A549 (cell line): Measurements from ENCODE around the gene FBXL7. TPM values are rescaled to one million over a fixed set of nuclear protein-coding genes. Genes with fewer than 3 reads are reported as not detected.

Experiments used
- ATAC-seq, 2 experiments: fragments of 200-7000 bp in 1 of 2; fragments of >200 bp in 1 of 2; cut with Nextera tagmentation in 1 of 2; cut with Tn5 transposase in 1 of 2; 3 replicates each; pipeline versions ENCODE4 v1.8.0 to v1.9.1; 2018 to 2020; ENCODE audit warnings: mild to moderate bottlenecking in 1 of 2, moderate library complexity in 1 of 2
- CTCF ChIA-PET: fragments of 300-600 bp; sonication (Branson Sonifier 250); formaldehyde crosslinking; extraction: SDS; loops from one replicate; lab custom pipeline; 2021; ENCODE audit warnings: antibody characterized with exemption, inconsistent platforms; lab: Yijun Ruan, JAX
- POLR2A ChIA-PET: fragments of 350-600 bp; formaldehyde crosslinking; extraction: SDS; loops from one replicate; lab custom pipeline; 2021; ENCODE audit warnings: antibody characterized with exemption, inconsistent platforms; lab: Yijun Ruan, JAX
- DNase-seq, 2 experiments: peaks; one replicate each; pipeline versions ENCODE4 v3.0.0 to v3.0.0-alpha.2; 2011 to 2016; ENCODE audit warnings: low read depth in 1 of 2, low spot score in 1 of 2
- FAIRE-seq: peaks from 2 replicates; lab custom pipeline; 2011; peaks lifted over from hg19 to GRCh38; lab: Jason Lieb, UNC
- H3K27ac ChIP-seq, 2 experiments: fragments of >200 bp; sonication (Bioruptor Twin); formaldehyde crosslinking; 3 replicates each; pipeline ENCODE4 v1.5.1; 2016 to 2017
- H3K4me1 ChIP-seq: fragments of >200 bp; sonication (Bioruptor Twin); formaldehyde crosslinking; 3 replicates; pipeline ENCODE4 v1.6.1; 2016
- H3K4me2 ChIP-seq: fragments of >200 bp; sonication (Bioruptor Twin); formaldehyde crosslinking; 3 replicates; pipeline ENCODE4 v1.6.1; 2016
- H3K4me3 ChIP-seq: fragments of >200 bp; sonication (Bioruptor Twin); formaldehyde crosslinking; 3 replicates; pipeline ENCODE4 v1.5.1; 2016
- H3K9me3 ChIP-seq: fragments of >200 bp; sonication (Bioruptor Twin); formaldehyde crosslinking; 3 replicates; pipeline ENCODE4 v1.6.1; 2016
- CEBPB ChIP-seq, 2 experiments: fragments of >200 bp in 1 of 2; sonication (Bioruptor Twin) in 1 of 2; formaldehyde crosslinking in 1 of 2; IDR thresholded peaks; 2 replicates each; pipeline ENCODE4 v1.6.1; 2012 to 2016
- CHD2 ChIP-seq: fragments of 150-350 bp; IDR thresholded peaks from 2 replicates; pipeline ENCODE4 v1.6.1; 2014; ENCODE audit warnings: low read length; ENCODE audit not compliant: partially characterized antibody
- ESRRA ChIP-seq: fragments of 150-350 bp; IDR thresholded peaks from 2 replicates; pipeline ENCODE4 v1.6.1; 2014; ENCODE audit warnings: mild to moderate bottlenecking, low read length, borderline replicate concordance
- FOSB ChIP-seq: fragments of 250-450 bp; sonication (Bioruptor Pico); IDR thresholded peaks from 2 replicates; pipeline ENCODE4 v1.5.0; 2020; ENCODE audit warnings: mild to moderate bottlenecking, moderate library complexity
- FOSL2 ChIP-seq, 2 experiments: fragments of 450-650 bp in 1 of 2; fragments of >200 bp in 1 of 2; sonication (Bioruptor Twin) in 1 of 2; formaldehyde crosslinking; IDR thresholded peaks; 2 replicates each; pipeline versions ENCODE4 v1.5.0 to v1.6.1; 2016 to 2020; ENCODE audit warnings: mild to moderate bottlenecking in 1 of 2, moderate library complexity in 1 of 2
- GATA3 ChIP-seq: IDR thresholded peaks from 2 replicates; pipeline ENCODE4 v1.6.1; 2012; ENCODE audit warnings: borderline replicate concordance
- HDAC2 ChIP-seq: fragments of 200-600 bp; sonication (generic); IDR thresholded peaks from 2 replicates; pipeline ENCODE4 v1.6.1; 2016
- HEYL ChIP-seq: fragments of 250-450 bp; sonication (Bioruptor Pico); IDR thresholded peaks from 2 replicates; pipeline ENCODE4 v1.8.0; 2021; ENCODE audit warnings: mild to moderate bottlenecking, moderate library complexity
- HOXA7 ChIP-seq: fragments of 250-450 bp; sonication (Bioruptor Pico); IDR thresholded peaks from 2 replicates; pipeline ENCODE4 v1.5.0; 2020; ENCODE audit warnings: mild to moderate bottlenecking, moderate library complexity
- KDM1A ChIP-seq: fragments of 200-600 bp; sonication (generic); IDR thresholded peaks from 2 replicates; pipeline ENCODE4 v1.6.1; 2016; ENCODE audit warnings: low read depth, mild to moderate bottlenecking
- MAFK ChIP-seq: fragments of 450-650 bp; IDR thresholded peaks from 2 replicates; pipeline ENCODE4 v1.6.1; 2014; ENCODE audit not compliant: partially characterized antibody
- MAX ChIP-seq: IDR thresholded peaks from 2 replicates; pipeline ENCODE4 v1.6.1; 2012
- MYC ChIP-seq: IDR thresholded peaks from 2 replicates; pipeline ENCODE4 v1.6.1; 2012; ENCODE audit warnings: mild to moderate bottlenecking, inconsistent platforms, low read length, improper control_type of control experiment, borderline replicate concordance
- NPAS2 ChIP-seq: fragments of 250-450 bp; sonication (Bioruptor Pico); IDR thresholded peaks from 2 replicates; pipeline ENCODE4 v1.8.0; 2022; ENCODE audit warnings: mild to moderate bottlenecking, moderate library complexity, borderline replicate concordance
- PHF8 ChIP-seq: fragments of 200-600 bp; sonication (generic); IDR thresholded peaks from 2 replicates; pipeline ENCODE4 v1.6.1; 2016; ENCODE audit warnings: low read depth, mild to moderate bottlenecking, antibody characterized with exemption, moderate library complexity, borderline replicate concordance
- RCOR1 ChIP-seq: fragments of 150-350 bp; IDR thresholded peaks from 2 replicates; pipeline ENCODE4 v1.6.1; 2014; ENCODE audit warnings: antibody characterized with exemption, low read length, low read depth
- RFX5 ChIP-seq: fragments of 450-650 bp; IDR thresholded peaks from 2 replicates; pipeline ENCODE4 v1.7.1; 2014; ENCODE audit warnings: antibody characterized with exemption, mild to moderate bottlenecking, moderate library complexity
- ZFP36 ChIP-seq: fragments of 450-650 bp; IDR thresholded peaks from 2 replicates; pipeline ENCODE4 v1.6.1; 2014; ENCODE audit warnings: borderline replicate concordance; ENCODE audit not compliant: partially characterized antibody
- ZNF302 ChIP-seq: fragments of 250-450 bp; sonication (Bioruptor Pico); IDR thresholded peaks from 2 replicates; pipeline ENCODE4 v1.9.0; 2021; ENCODE audit warnings: inconsistent platforms, mild to moderate bottlenecking, moderate library complexity
- WGBS: methylation state at CpG from one replicate; pipeline ENCODE4 v1.1.6; 2017; ENCODE audit errors: missing lambda C conversion rate; 5-methylcytosine and 5-hydroxymethylcytosine counted together
- polyA plus RNA-seq, 4 experiments: library from polyadenylated mRNA; depleted of rRNA in 3 of 4; stranded (reverse); fragments of >200 nt; fragmentation: RNase III in 1 of 4; extraction: RNeasy Plus Mini Kit Qiagen cat#74134 plus additional on column Dnase treatment in 1 of 4; gene quantifications; 2 replicates in 3 of 4; 3 replicates in 1 of 4; pipeline ENCODE4 v1.2.3, GENCODE V29; 2011 to 2017
- TF ChIP-seq, protein P1 (sequence below): fragments of 250-450 bp; sonication (Bioruptor Pico); IDR thresholded peaks from 2 replicates; pipeline ENCODE4 v1.5.0; 2021; ENCODE audit warnings: mild to moderate bottlenecking, moderate library complexity, borderline replicate concordance
- TF ChIP-seq, protein P2 (sequence below): fragments of >200 bp; sonication (Bioruptor Twin); formaldehyde crosslinking; IDR thresholded peaks from 2 replicates; pipeline ENCODE4 v1.6.1; 2016
- TF ChIP-seq, protein P3 (sequence below): fragments of 200-600 bp; sonication (generic); IDR thresholded peaks from 2 replicates; pipeline ENCODE4 v1.6.1; 2016; ENCODE audit warnings: antibody characterized with exemption, mild to moderate bottlenecking, moderate library complexity

The FBXL7 gene
- polyA plus RNA-seq, 2 of the 4 experiments (the other 2 are of a cell fraction), result 0.90 to 1.7 TPM

- ChIA-PET CTCF (no interaction called here), POLR2A (no interaction called here)
- no peaks in the 10 kb centered on the region for H3K9me3 ChIP-seq
- DNase-seq (no peak), ATAC-seq (no peak)
- H3K4me3 ChIP-seq, result no peak overlapping the region
- no peak for TF ChIP-seq CEBPB (IDR thresholded peaks at IDR 0.05)
- TF ChIP-seq FOSL2 (IDR thresholded peaks at IDR 0.05), result no peak
- no peak for TF ChIP-seq FOSL2 (CRISPR knock-in tag; IDR thresholded peaks at IDR 0.05)
- TF ChIP-seq MAFK, result no peak
- TF ChIP-seq MAX, result no peak
- TF ChIP-seq ZNF302, result no peak
- TF ChIP-seq, protein P1, sequence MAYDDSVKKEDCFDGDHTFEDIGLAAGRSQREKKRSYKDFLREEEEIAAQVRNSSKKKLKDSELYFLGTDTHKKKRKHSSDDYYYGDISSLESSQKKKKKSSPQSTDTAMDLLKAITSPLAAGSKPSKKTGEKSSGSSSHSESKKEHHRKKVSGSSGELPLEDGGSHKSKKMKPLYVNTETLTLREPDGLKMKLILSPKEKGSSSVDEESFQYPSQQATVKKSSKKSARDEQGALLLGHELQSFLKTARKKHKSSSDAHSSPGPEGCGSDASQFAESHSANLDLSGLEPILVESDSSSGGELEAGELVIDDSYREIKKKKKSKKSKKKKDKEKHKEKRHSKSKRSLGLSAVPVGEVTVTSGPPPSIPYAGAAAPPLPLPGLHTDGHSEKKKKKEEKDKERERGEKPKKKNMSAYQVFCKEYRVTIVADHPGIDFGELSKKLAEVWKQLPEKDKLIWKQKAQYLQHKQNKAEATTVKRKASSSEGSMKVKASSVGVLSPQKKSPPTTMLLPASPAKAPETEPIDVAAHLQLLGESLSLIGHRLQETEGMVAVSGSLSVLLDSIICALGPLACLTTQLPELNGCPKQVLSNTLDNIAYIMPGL (CRISPR knock-in tag), result no peak
- no peak for TF ChIP-seq ZFP36
- TF ChIP-seq RCOR1, result no peak
- TF ChIP-seq, all 56 proteins: peak for 0
- Histone ChIP-seq H3K27ac (no peak overlapping the region), H3K4me2 (no peak overlapping the region), H3K4me1 (no peaks in the 10 kb centered on the region)
- FAIRE-seq, result no peak
- WGBS, result 28% methylated on average over 2 of the region's 2 CpGs
Measured at GRCh38 chr5:15943487-15943886, 443.5 kb downstream of the FBXL7 start.

GRCh38 chr5:15946026-15946425, 446.0 kb downstream of the FBXL7 start:
- WGBS, result 78% methylated on average over 3 of the region's 3 CpGs
- Histone ChIP-seq H3K4me2 (no peak overlapping the region), H3K4me3 (no peak overlapping the region), H3K27ac (no peak overlapping the region), H3K9me3 (no peaks in the 10 kb centered on the region), H3K4me1 (no peaks in the 10 kb centered on the region)
- POLR2A ChIA-PET, result no interaction called here
- ATAC-seq (no peak), DNase-seq (no peak), FAIRE-seq (no peak)
- TF ChIP-seq HEYL (CRISPR knock-in tag) (no peak), RFX5 (no peak), NPAS2 (CRISPR knock-in tag) (no peak), HDAC2 (no peak), MAFK (no peak), PHF8 (no peak), HOXA7 (CRISPR knock-in tag) (no peak), ESRRA (no peak), KDM1A (no peak), CHD2 (no peak), GATA3 (no peak), FOSB (CRISPR knock-in tag) (no peak), MYC (no peak)
- TF ChIP-seq, protein P2, sequence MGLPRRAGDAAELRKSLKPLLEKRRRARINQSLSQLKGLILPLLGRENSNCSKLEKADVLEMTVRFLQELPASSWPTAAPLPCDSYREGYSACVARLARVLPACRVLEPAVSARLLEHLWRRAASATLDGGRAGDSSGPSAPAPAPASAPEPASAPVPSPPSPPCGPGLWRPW, result no peak
- TF ChIP-seq, protein P3, sequence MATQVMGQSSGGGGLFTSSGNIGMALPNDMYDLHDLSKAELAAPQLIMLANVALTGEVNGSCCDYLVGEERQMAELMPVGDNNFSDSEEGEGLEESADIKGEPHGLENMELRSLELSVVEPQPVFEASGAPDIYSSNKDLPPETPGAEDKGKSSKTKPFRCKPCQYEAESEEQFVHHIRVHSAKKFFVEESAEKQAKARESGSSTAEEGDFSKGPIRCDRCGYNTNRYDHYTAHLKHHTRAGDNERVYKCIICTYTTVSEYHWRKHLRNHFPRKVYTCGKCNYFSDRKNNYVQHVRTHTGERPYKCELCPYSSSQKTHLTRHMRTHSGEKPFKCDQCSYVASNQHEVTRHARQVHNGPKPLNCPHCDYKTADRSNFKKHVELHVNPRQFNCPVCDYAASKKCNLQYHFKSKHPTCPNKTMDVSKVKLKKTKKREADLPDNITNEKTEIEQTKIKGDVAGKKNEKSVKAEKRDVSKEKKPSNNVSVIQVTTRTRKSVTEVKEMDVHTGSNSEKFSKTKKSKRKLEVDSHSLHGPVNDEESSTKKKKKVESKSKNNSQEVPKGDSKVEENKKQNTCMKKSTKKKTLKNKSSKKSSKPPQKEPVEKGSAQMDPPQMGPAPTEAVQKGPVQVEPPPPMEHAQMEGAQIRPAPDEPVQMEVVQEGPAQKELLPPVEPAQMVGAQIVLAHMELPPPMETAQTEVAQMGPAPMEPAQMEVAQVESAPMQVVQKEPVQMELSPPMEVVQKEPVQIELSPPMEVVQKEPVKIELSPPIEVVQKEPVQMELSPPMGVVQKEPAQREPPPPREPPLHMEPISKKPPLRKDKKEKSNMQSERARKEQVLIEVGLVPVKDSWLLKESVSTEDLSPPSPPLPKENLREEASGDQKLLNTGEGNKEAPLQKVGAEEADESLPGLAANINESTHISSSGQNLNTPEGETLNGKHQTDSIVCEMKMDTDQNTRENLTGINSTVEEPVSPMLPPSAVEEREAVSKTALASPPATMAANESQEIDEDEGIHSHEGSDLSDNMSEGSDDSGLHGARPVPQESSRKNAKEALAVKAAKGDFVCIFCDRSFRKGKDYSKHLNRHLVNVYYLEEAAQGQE, result no peak
- CTCF ChIA-PET, result no interaction called here
